ENCODE data around the gene PAX8.

The PAX8 gene

GRCh38 chr2:113172721-113173541 is 105.8 kb downstream of the PAX8 start:
- FAIRE-seq (no peak), DNase-seq (ENCODE audit: low spot score) (no peak)

- FAIRE-seq (no peak), DNase-seq (ENCODE audit: low spot score) (no peak)
Observed at GRCh38 chr2:113171334-113172075, 107.2 kb downstream of the PAX8 start.

GRCh38 chr2:113169586-113169985 is 109.1 kb downstream of the PAX8 start:
- no peak for FAIRE-seq
- DNase-seq (ENCODE audit: low spot score) = no peak

- FAIRE-seq (no peak), DNase-seq (ENCODE audit: low spot score) (no peak)
Observed at GRCh38 chr2:113169002-113169530, 109.7 kb downstream of the PAX8 start.

GRCh38 chr2:113167962-113168340 is 110.8 kb downstream of the PAX8 start:
- DNase-seq (ENCODE audit: low spot score) = no peak
- FAIRE-seq = no peak

GRCh38 chr2:113167115-113167932 is 111.4 kb downstream of the PAX8 start:
- DNase-seq (ENCODE audit: low spot score) = peak; percentile 37
- peak; percentile 23 for FAIRE-seq

- no peak for DNase-seq (ENCODE audit: low spot score)
- no peak for FAIRE-seq
Observed at GRCh38 chr2:113166187-113166645, 112.5 kb downstream of the PAX8 start.
